ENCODE results near the gene SSH2.
"Not testable (repeated sequence)": the region's sequence is repeated elsewhere in the genome, so short reads cannot be mapped to it uniquely, and the experiment has no call there.

The SSH2 gene

DNA sequence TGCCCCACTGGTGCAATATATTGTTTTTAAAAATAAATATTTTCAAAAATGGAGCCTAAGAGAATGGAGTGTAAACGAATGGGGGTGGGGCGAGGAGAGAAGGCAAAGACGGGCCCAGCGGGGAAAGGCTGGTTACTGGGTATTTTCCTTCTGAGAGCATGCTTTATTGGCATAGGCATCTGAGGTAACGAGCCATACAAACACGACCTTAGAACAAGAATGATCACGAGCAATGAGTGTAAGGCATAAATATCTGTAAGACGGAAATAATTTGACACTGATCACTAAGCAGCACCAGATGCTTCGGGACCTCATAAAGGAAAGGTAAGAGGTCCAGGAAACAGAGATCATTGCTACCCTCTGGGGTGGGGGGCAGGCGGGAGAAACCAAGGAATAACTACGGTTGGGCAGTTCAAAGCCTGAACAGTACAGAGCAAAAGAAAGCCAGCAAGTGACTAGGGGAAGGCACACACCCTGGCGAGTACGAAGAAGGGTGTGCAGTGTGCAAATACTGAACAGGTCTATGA lies 959 bp downstream of the SSH2 start:
- no peak for DNase-seq (ENCODE audit: low read depth in 2 of 2, low spot score in 1 of 2)

DNA sequence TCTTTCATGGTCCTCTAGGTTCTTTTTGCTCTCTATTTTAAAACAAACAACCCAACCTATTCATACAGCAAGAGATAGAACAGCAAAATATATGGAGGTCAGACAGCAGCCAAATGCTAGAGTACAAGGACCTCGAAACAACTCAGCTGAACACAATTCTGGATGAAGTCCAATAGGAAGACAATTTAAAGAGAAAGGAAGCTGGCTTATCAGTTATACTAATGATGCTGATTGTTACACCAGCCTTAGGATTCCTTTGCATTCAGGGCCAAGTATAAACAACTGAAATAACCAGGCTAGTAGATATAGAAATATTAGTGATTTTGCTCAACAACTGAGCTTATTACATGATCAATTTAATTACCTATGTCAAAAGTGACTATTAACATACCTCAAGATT lies 2.5 kb downstream of the SSH2 start:
- no peak for DNase-seq (ENCODE audit: low read depth in 2 of 2, low spot score in 1 of 2)

DNA sequence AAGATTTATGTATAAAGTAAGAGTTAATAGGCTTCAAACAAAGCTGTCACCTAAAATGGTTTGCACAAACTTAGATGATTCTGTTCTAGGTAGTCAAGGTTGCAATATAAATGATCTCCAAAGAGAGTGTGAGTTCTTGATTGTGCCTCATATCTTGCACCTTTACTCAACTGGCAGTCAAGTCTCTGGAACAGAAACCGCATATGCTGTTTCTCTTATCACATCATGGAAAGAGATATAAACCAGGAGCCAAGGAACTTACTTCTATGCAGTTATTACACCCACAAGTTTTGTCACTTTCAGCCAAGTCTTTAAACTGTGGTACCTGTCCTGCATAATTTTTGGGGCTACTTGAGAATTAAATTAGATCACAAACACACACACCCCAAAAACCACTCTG lies 5.2 kb downstream of the SSH2 start:
- no peak for DNase-seq (ENCODE audit: low read depth in 2 of 2, low spot score in 1 of 2)

DNA sequence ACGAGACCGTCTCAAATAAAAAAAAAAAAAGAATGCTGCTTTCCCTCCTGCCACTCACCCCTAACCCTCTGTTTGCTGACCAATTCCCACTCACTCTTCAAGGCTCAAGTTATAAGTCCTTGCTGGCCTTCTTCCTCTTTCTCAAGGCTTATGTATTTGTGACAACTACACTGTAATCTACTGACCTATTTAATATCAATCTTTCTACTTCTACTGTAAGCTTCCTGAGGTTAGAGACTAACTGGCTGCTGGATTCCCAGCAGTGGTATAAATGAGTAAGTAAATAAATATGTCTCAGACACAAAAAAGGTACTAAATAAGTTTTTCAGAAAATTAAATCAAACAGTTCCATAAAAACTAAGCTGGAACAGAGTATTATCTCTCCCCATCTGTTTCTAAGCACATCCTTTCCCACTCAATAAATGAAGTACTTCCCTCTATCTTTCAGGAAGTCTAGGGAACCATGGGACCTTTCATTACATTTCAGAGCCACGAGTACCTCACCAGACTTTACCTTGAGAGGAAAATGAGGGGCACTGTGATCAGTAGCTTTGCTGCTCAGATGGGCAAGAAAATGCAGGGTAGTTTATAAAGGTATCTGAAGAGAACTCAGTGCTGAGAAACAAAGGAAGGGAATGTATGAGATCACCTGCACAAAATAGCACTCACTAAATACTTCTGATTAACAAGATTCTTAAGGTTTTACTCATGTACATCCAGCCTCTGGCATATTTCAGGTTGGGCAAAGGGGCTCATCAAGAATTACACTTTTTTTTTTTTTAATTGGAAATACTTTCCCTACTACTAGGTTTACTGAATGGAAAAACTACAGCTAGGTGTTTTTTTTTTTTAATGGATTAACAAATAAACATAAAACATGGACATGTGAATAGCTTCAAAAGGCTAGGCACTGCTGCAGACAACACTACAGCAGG lies 10.8 kb downstream of the SSH2 start:
- DNase-seq (ENCODE audit: low read depth in 2 of 2, low spot score in 1 of 2): no peak

- DNase-seq (ENCODE audit: low read depth in 2 of 2, low spot score in 1 of 2): no peak
These were observed 12.0 kb downstream of the SSH2 start for GRCh38 chr17:29918016-29918415.

GRCh38 chr17:29914819-29915537 lies 15.1 kb downstream of the SSH2 start:
- DNase-seq (ENCODE audit: low read depth in 2 of 2, low spot score in 1 of 2): no peak

- no peak for DNase-seq (ENCODE audit: low read depth in 2 of 2, low spot score in 1 of 2)
These were observed 18.3 kb downstream of the SSH2 start for GRCh38 chr17:29911641-29912177.

- DNase-seq (ENCODE audit: low read depth in 2 of 2, low spot score in 1 of 2): no peak
These were observed 20.6 kb downstream of the SSH2 start for GRCh38 chr17:29909236-29910003.

GRCh38 chr17:29906969-29907368 lies 23.1 kb downstream of the SSH2 start:
- no peak for DNase-seq (ENCODE audit: low read depth in 2 of 2, low spot score in 1 of 2)

DNA sequence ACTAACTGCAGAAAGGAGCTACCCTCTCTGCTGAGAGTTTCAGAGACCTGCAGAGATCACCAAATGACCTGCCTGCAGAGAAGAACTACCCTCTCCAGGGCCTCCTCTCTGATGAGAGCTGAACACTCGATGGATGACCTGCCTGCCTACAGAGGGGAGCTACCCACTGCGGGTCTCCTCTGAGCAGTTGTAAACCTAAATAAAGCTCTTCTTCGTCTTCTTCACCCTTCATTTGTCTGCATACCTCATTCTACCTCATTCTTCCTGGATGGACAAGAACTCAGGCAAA lies 24.2 kb downstream of the SSH2 start:
- DNase-seq (ENCODE audit: low read depth in 2 of 2, low spot score in 1 of 2): no peak

DNA sequence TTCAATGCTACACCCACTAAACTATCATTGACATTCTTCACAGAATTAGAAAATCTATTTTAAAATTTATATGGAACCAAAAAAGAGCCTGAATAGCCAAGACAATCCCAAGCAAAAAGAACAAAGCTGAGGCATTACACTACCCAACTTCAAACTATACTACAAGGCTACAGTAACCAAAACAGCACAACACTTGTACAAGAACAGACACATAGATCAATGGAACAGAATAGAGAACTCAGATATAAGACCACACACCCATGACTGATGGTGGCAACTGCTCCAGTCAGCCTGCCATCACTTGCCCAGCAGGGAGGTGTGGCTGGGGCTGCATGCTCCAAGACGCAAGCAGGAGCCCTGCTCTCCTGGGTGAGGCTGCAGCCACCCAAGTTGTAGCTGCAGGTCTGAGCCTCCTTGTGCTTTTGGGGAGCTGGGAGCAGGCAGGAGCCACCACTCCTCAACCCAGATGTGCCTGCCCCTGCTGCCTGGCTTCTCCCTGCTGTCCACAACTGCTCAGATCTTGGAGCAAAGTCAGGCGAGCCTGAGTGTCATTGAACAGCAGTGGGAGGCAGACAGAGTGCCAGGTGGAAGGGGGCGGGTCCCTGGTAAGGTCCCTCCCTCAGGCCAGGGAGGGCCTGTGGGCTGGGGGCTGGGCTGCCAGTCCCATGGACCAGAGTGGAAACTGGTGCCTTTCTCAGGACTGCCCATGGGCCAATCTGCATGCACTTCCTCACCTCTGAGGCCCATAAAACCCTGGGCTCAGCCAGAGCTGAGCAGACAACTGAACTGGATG lies 24.7 kb downstream of the SSH2 start:
- no peak for DNase-seq (ENCODE audit: low read depth in 2 of 2, low spot score in 1 of 2)

- no peak for DNase-seq (ENCODE audit: low read depth in 2 of 2, low spot score in 1 of 2)
These were observed 26.6 kb downstream of the SSH2 start for GRCh38 chr17:29903471-29903870.

DNA sequence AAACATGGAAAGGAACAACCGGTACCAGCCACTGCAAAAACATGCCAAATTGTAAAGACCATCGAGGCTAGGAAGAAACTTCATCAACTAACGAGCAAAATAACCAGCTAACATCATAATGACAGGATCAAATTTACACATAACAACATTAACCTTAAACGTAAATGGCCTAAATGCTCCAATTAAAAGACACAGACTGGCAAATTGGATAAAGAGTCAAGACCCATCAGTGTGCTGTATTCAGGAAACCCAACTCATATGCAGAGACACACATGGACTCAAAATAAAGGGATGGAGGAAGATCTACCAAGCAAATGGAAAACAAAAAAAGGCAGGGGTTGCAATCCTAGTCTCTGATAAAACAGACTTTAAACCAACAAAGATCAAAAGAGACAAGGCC lies 32.9 kb downstream of the SSH2 start:
- DNase-seq (ENCODE audit: low read depth in 2 of 2, low spot score in 1 of 2): not testable (repeated sequence)

DNA sequence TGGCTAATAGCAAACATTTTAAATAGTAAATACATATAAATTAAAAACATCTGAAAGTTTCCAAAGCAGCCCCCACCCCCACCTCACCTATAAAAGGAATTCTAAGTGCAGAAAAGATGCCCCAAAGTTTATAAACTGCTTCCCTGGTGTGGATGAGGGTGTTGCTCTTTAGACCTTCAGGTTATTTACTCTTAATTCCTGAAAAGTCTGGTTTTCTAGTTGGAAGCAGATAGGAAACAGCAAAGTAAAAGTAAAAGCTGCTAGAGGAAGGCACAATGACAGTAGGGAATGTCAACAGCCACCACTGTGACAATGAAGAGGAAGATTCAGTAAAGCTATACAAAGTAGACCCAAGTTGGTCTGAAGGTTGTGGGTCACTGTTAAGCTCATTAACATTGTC lies 37.8 kb downstream of the SSH2 start:
- DNase-seq (ENCODE audit: low read depth in 2 of 2, low spot score in 1 of 2): no peak

DNA sequence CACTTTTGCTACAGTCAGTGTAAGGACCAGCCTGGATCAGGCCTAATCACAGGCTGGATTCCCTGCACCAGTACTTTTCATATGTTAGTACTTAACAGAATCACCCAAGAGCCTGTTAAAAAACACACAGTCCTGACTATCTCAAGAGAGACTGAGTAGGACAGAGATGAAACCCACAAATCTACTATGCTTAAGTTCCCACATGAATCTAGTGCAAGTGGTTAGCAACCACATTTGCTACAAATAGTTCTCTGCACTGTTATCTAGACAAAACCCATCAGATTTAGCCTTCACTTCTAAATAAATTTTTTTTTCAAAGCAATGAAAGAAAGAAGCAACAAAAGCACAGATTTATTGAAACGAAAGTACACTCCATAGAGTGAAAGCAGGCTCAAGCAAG lies 38.9 kb downstream of the SSH2 start:
- DNase-seq (ENCODE audit: low read depth in 2 of 2, low spot score in 1 of 2): no peak

GRCh38 chr17:29885031-29885640 lies 44.9 kb downstream of the SSH2 start:
- no peak for DNase-seq (ENCODE audit: low read depth in 2 of 2, low spot score in 1 of 2)

DNA sequence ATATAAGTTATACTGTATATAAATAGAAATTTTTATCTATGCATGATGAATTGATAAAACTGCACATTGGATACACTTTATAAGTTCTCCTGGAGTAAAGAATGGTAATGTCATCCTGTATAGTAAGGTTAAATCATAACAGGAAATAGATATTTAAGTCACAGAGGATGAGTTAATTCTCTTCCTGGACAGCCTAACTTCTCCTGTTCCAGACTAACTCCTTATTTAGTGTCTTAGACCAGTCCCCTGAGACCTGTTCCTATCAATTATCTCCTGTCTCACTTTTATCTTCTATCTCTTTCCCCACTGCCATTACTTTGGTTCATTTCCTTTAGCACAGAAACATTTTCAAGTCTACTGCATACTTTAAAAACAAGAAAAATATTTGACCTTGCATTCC lies 46.5 kb downstream of the SSH2 start:
- no peak for DNase-seq (ENCODE audit: low read depth in 2 of 2, low spot score in 1 of 2)

DNA sequence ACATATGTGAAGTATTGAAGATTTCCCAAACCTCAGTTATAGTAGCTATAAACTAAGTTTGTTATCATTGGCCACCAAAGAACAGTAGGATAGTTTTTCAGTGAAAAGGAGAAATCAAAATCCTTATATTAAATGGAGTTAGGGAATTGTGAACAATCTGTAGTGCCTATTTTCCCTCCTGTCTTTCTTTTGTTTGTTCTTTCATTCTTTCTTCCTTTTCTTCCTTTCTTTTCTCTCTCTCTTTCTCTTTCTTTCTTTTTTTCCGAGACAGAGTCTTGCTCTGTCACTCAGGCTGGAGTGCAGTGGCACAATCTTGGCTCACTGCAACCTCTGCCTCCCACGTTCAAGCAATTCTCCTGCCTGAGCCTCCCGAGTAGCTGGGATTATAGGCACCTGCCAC lies 48.8 kb downstream of the SSH2 start:
- DNase-seq (ENCODE audit: low read depth in 2 of 2, low spot score in 1 of 2): no peak

DNA sequence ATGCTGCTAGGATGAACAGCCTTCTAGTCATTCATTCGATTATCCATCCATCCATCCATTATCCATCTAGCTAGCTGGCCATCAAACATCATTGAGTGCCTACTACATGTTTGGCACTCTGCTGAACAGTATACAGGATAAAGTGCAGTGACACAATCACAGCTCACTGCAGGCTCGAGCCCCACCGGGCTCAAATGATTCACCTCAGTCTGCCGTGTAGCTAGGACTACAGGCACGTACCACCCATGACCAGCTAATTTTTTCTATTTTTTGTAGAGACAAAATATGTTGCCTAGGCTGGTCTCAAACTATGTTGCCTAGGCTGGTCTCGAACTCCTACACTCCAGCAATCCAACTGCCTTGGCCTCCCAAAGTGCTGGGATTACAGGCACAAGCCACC lies 50.0 kb downstream of the SSH2 start:
- DNase-seq (ENCODE audit: low read depth in 2 of 2, low spot score in 1 of 2): no peak

DNA sequence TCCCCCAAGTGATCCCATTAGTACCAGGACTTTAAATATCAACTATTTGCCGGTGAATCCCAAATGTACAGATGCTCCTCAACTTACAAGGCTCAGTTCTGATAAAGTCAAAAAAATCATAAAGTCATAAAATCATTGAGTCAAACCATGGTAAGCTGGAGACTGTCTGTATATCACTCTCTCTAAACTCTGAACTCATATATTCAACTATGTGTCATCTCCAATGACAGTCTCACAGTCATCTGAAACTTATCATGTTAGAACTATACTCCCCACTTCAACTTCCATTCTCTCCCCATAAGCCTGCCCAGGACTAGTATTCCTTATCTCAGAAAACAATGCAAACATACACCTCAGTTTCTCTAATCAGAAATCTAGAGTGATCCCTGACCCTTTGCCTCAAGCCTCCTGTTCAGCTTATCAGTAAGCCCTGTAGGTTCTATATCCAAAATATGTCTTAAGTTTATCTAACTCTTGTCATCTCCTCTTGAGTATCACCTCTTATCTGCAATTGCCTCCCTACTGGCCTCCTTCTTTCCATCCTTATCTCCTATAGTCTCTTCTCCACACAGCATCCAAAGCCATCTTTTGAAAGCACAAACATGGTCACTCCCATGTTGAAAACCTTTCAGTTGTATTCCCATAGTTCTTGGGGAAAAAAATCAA lies 55.0 kb downstream of the SSH2 start:
- DNase-seq (ENCODE audit: low read depth in 2 of 2, low spot score in 1 of 2): no peak

All from stimulated activated CD8-positive, alpha-beta memory T cell treated with anti-CD3 and anti-CD28 coated beads, Interleukin-4, amount 100 ng/mL, for 4 hours (primary cell).